Neural cell (in vitro differentiated cells): ENCODE data around the gene CUX1.

Experiments
- CTCF ChIP-seq: fragments of 450-650 bp; IDR thresholded peaks from 2 replicates; pipeline ENCODE4 v1.5.1; 2014; ENCODE audit warnings: antibody characterized with exemption, mild to moderate bottlenecking, moderate library complexity; ENCODE audit not compliant: poor library complexity, severe bottlenecking
- EZH2 ChIP-seq: fragments of 200-600, 300-800 bp; shearing (Covaris generic), sonication (generic); IDR thresholded peaks from 2 replicates; pipeline ENCODE4 v1.6.1; 2014; ENCODE audit warnings: antibody characterized with exemption, low read length, borderline replicate concordance, mild to moderate bottlenecking; ENCODE audit not compliant: insufficient read depth, poor library complexity, severe bottlenecking
- RAD21 ChIP-seq: fragments of 450-650 bp; conservative IDR thresholded peaks from 2 replicates; pipeline ENCODE4 v1.6.1; 2014; ENCODE audit warnings: antibody characterized with exemption, mild to moderate bottlenecking, moderate library complexity
- SMC3 ChIP-seq: fragments of 450-650 bp; conservative IDR thresholded peaks from 2 replicates; pipeline ENCODE4 v1.6.1; 2014; ENCODE audit warnings: antibody characterized with exemption, mild to moderate bottlenecking, moderate library complexity; ENCODE audit not compliant: poor library complexity
- TAF1 ChIP-seq: IDR thresholded peaks from 2 replicates; pipeline ENCODE4 v1.6.1; 2012; ENCODE audit warnings: low read depth

GRCh38 chr7:102208826-102209225 is 391.4 kb downstream of the CUX1 start:
- TF ChIP-seq CTCF = no peak
- TF ChIP-seq EZH2 = no peak
- TF ChIP-seq TAF1 = no peak
- TF ChIP-seq SMC3 = no peak
- no peak for TF ChIP-seq RAD21
